HG03460 (cell line): ENCODE data around the gene GALNT12.

Source experiments
- ATAC-seq: cut with Tn5 transposase; IDR thresholded peaks from one replicate; pipeline ENCODE4 v1.9.1; 2021; ENCODE audit not compliant: unreplicated experiment

GALNT12 gene

GRCh38 chr9:98855592-98855991 is 48.1 kb downstream of the GALNT12 start:
- no peak for ATAC-seq

GRCh38 chr9:98856982-98857381 is 49.5 kb downstream of the GALNT12 start:
- ATAC-seq, result no peak

GRCh38 chr9:98859941-98860340 is 52.5 kb downstream of the GALNT12 start:
- no peak for ATAC-seq

- ATAC-seq, result no peak
Observed at GRCh38 chr9:98860871-98861293, 53.4 kb downstream of the GALNT12 start.

GRCh38 chr9:98861781-98862504 is 54.5 kb downstream of the GALNT12 start:
- no peak for ATAC-seq

- ATAC-seq, result no peak
Observed at GRCh38 chr9:98862936-98863335, 55.5 kb downstream of the GALNT12 start.

GRCh38 chr9:98864281-98865174 is 57.1 kb downstream of the GALNT12 start:
- ATAC-seq, result no peak

- no peak for ATAC-seq
Observed at GRCh38 chr9:98865284-98865875, 57.9 kb downstream of the GALNT12 start.

- ATAC-seq, result no peak
Observed at GRCh38 chr9:98866435-98867102, 59.1 kb downstream of the GALNT12 start.

GRCh38 chr9:98867103-98867428 is 59.6 kb downstream of the GALNT12 start:
- no peak for ATAC-seq

- no peak for ATAC-seq
Observed at GRCh38 chr9:98867429-98868168, 60.1 kb downstream of the GALNT12 start.

GRCh38 chr9:98869078-98869745 is 61.7 kb downstream of the GALNT12 start:
- no peak for ATAC-seq

GRCh38 chr9:98869866-98870265 is 62.4 kb downstream of the GALNT12 start:
- no peak for ATAC-seq

- no peak for ATAC-seq
Observed at GRCh38 chr9:98870782-98871557, 63.5 kb downstream of the GALNT12 start.

GRCh38 chr9:98871558-98872065 is 64.1 kb downstream of the GALNT12 start:
- no peak for ATAC-seq

GRCh38 chr9:98873526-98873925 is 66.1 kb downstream of the GALNT12 start:
- ATAC-seq, result no peak

GRCh38 chr9:98873951-98874371 is 66.5 kb downstream of the GALNT12 start:
- ATAC-seq, result no peak

- ATAC-seq, result no peak
Observed at GRCh38 chr9:98874721-98875255, 67.3 kb downstream of the GALNT12 start.

- no peak for ATAC-seq
Observed at GRCh38 chr9:98875536-98875935, 68.1 kb downstream of the GALNT12 start.
